Measurements from ENCODE around the gene KPNA6. TPM values are rescaled to one million over a fixed set of nuclear protein-coding genes. Genes with fewer than 3 reads are reported as not detected.
"Not testable (repeated sequence)": the region's sequence is repeated elsewhere in the genome, so short reads cannot be mapped to it uniquely, and the experiment has no call there.

The KPNA6 gene
- total RNA-seq, 1 experiment from 2014 or later, result 86.9 TPM

GRCh38 chr1:32151319-32151787, 43.5 kb downstream of the KPNA6 start:
- ChIA-PET CTCF (interaction anchor here (0.6 to 1.2 kb wide), 3 partner anchors 15 to 116 kb away, joined by 3 read pairs; no protein-coding TSS in a partner anchor), POLR2A (interaction anchor here (1.3 to 1.8 kb wide), 2 partner anchors 9 to 28 kb away, joined by 4 to 5 read pairs; partner anchors contain the start of gene TXLNA)
- no TSS peak for BruUV-seq (replicated peaks)

GRCh38 chr1:32159189-32159588, 51.3 kb downstream of the KPNA6 start:
- Mint-ChIP-seq H3K4me1 (ENCODE audit: insufficient read depth, unreplicated experiment) (no peaks in the 10 kb centered on the region), H3K27me3 (ENCODE audit: insufficient read depth, unreplicated experiment) (no peaks in the 10 kb centered on the region), H3K27ac (ENCODE audit: low read depth, unreplicated experiment) (no peak overlapping the region), H3K4me3 (ENCODE audit: unreplicated experiment) (no peak overlapping the region), H3K9me3 (ENCODE audit: unreplicated experiment) (no peaks in the 10 kb centered on the region), H3K36me3 (ENCODE audit: insufficient read depth, unreplicated experiment) (peaks cover 90% of the 10 kb centered on the region)
- intact Hi-C loops (cut with micrococcal nuclease), result no loop called here
- ChIA-PET CTCF (no interaction called here), POLR2A (no interaction called here)
- BruUV-seq (replicated peaks), result no TSS peak
- TF ChIP-seq CTCF (IDR thresholded peaks at IDR 0.05; ENCODE audit: unreplicated experiment), result no peak
- DNase-seq (ENCODE audit: unreplicated experiment), result no peak

More at GRCh38 chr1:32151319-32151787, 43.5 kb downstream of the KPNA6 start:
- intact Hi-C loops (cut with micrococcal nuclease), result no loop called here
- H3K4me3 Mint-ChIP-seq (ENCODE audit: unreplicated experiment), result no peak overlapping the region
- H3K27me3 Mint-ChIP-seq (ENCODE audit: insufficient read depth, unreplicated experiment), result no peaks in the 10 kb centered on the region
- H3K9me3 Mint-ChIP-seq (ENCODE audit: unreplicated experiment), result no peaks in the 10 kb centered on the region
- peak; percentile 53 for DNase-seq (ENCODE audit: unreplicated experiment)
- H3K36me3 Mint-ChIP-seq (ENCODE audit: insufficient read depth, unreplicated experiment), result peaks cover 46% of the 10 kb centered on the region
- TF ChIP-seq CTCF (IDR thresholded peaks at IDR 0.05; ENCODE audit: unreplicated experiment), result no peak
- peaks cover 6% of the 10 kb centered on the region for H3K4me1 Mint-ChIP-seq (ENCODE audit: insufficient read depth, unreplicated experiment)
- peak overlapping the region; percentile 3 for H3K27ac Mint-ChIP-seq (ENCODE audit: low read depth, unreplicated experiment)

GRCh38 chr1:32163405-32163804, 55.5 kb downstream of the KPNA6 start:
- no peak for DNase-seq (ENCODE audit: unreplicated experiment)
- POLR2A ChIA-PET, result interaction anchor here (0.8 kb wide), 1 partner anchor 55 kb away, joined by 3 read pairs; the partner anchor contains the start of gene KPNA6
- Mint-ChIP-seq H3K27ac (ENCODE audit: low read depth, unreplicated experiment) (no peak overlapping the region), H3K4me3 (ENCODE audit: unreplicated experiment) (no peak overlapping the region), H3K4me1 (ENCODE audit: insufficient read depth, unreplicated experiment) (no peaks in the 10 kb centered on the region), H3K36me3 (ENCODE audit: insufficient read depth, unreplicated experiment) (peaks cover 92% of the 10 kb centered on the region), H3K9me3 (ENCODE audit: unreplicated experiment) (no peaks in the 10 kb centered on the region), H3K27me3 (ENCODE audit: insufficient read depth, unreplicated experiment) (no peaks in the 10 kb centered on the region)
- no TSS peak for BruUV-seq (replicated peaks)
- intact Hi-C loops (cut with micrococcal nuclease), result no loop called here
- no peak for TF ChIP-seq CTCF (IDR thresholded peaks at IDR 0.05; ENCODE audit: unreplicated experiment)
- CTCF ChIA-PET, result interaction anchor here (1.3 kb wide), 1 partner anchor 10 kb away, joined by 3 read pairs; no protein-coding TSS in a partner anchor

- H3K4me3 Mint-ChIP-seq (ENCODE audit: unreplicated experiment); BruUV-seq (replicated peaks); intact Hi-C loops (cut with micrococcal nuclease); H3K9me3 Mint-ChIP-seq (ENCODE audit: unreplicated experiment); H3K4me1 Mint-ChIP-seq (ENCODE audit: insufficient read depth, unreplicated experiment); DNase-seq (ENCODE audit: unreplicated experiment); H3K27me3 Mint-ChIP-seq (ENCODE audit: insufficient read depth, unreplicated experiment): not testable (repeated sequence)
- H3K36me3 Mint-ChIP-seq (ENCODE audit: insufficient read depth, unreplicated experiment), result peaks cover 92% of the 10 kb centered on the region
- ChIA-PET POLR2A (interaction anchor here (1.4 kb wide), 2 partner anchors 9 to 14 kb away, joined by 3 to 4 read pairs; partner anchors contain the start of gene TXLNA), CTCF (interaction anchor here (1.1 kb wide), 1 partner anchor 23 kb away, joined by 4 read pairs; no protein-coding TSS in a partner anchor)
- H3K27ac Mint-ChIP-seq (ENCODE audit: low read depth, unreplicated experiment), result peak overlapping the region; percentile 54
Observed at GRCh38 chr1:32165633-32166032, 57.8 kb downstream of the KPNA6 start.
